Activated effector memory CD4-positive, alpha-beta T cell treated with Interleukin-2 at 50 U/mL for 16 hours (primary cell): Measurements from ENCODE around the gene USP22.

Experiments used
- DNase-seq: peaks from one replicate; pipeline ENCODE4 v3.0.0-alpha.2; 2020

USP22 gene

GRCh38 chr17:21046216-21046615, 3.4 kb upstream of the USP22 start:
- no peak for DNase-seq

GRCh38 chr17:21044971-21045370, 2.2 kb upstream of the USP22 start:
- no peak for DNase-seq

GRCh38 chr17:21043296-21044232, 753 bp upstream of the USP22 start:
- no peak for DNase-seq

GRCh38 chr17:21041741-21042457, 912 bp downstream of the USP22 start:
- DNase-seq, result peak; percentile 54

- DNase-seq, result peak; percentile 4
These were observed 2.8 kb downstream of the USP22 start for GRCh38 chr17:21039839-21040575.

GRCh38 chr17:21037117-21037803, 5.6 kb downstream of the USP22 start:
- no peak for DNase-seq

- no peak for DNase-seq
These were observed 6.4 kb downstream of the USP22 start for GRCh38 chr17:21036361-21036881.

- no peak for DNase-seq
These were observed 7.4 kb downstream of the USP22 start for GRCh38 chr17:21035406-21035805.

- DNase-seq, result no peak
These were observed 8.2 kb downstream of the USP22 start for GRCh38 chr17:21034340-21035235.

- no peak for DNase-seq
These were observed 9.5 kb downstream of the USP22 start for GRCh38 chr17:21033350-21033749.

- DNase-seq, result no peak
These were observed 10.9 kb downstream of the USP22 start for GRCh38 chr17:21031756-21032396.

- no peak for DNase-seq
These were observed 12.4 kb downstream of the USP22 start for GRCh38 chr17:21030375-21030774.

GRCh38 chr17:21029515-21029914, 13.3 kb downstream of the USP22 start:
- DNase-seq, result no peak

GRCh38 chr17:21029036-21029435, 13.8 kb downstream of the USP22 start:
- DNase-seq, result no peak

GRCh38 chr17:21028192-21028591, 14.6 kb downstream of the USP22 start:
- DNase-seq, result no peak

GRCh38 chr17:21027031-21027430, 15.8 kb downstream of the USP22 start:
- no peak for DNase-seq

- no peak for DNase-seq
These were observed 17.4 kb downstream of the USP22 start for GRCh38 chr17:21025451-21025850.

GRCh38 chr17:21024024-21024423, 18.8 kb downstream of the USP22 start:
- no peak for DNase-seq

GRCh38 chr17:21021208-21021803, 21.5 kb downstream of the USP22 start:
- DNase-seq, result no peak

- DNase-seq, result no peak
These were observed 22.2 kb downstream of the USP22 start for GRCh38 chr17:21020622-21021021.
